Endothelial cell (in vitro differentiated cells): ENCODE results near the gene NT5C1B. TPM values are rescaled to one million over a fixed set of nuclear protein-coding genes. Genes with fewer than 3 reads are reported as not detected.

Source experiments
- DNase-seq: peaks from one replicate; pipeline ENCODE4 v3.0.0; 2021; ENCODE audit warnings: low spot score
- H3K27ac Mint-ChIP-seq: one replicate; pipeline ENCODE4 v1.8.0; 2021; ENCODE audit warnings: mixed read lengths, inconsistent platforms; ENCODE audit not compliant: unreplicated experiment
- H3K27me3 Mint-ChIP-seq: one replicate; pipeline ENCODE4 v1.8.0; 2021; ENCODE audit warnings: mild to moderate bottlenecking, moderate library complexity, mixed read lengths, inconsistent platforms; ENCODE audit not compliant: unreplicated experiment
- H3K36me3 Mint-ChIP-seq: one replicate; pipeline ENCODE4 v1.8.0; 2021; ENCODE audit warnings: mild to moderate bottlenecking, low read depth, mixed read lengths, inconsistent platforms; ENCODE audit not compliant: unreplicated experiment
- H3K4me1 Mint-ChIP-seq: one replicate; pipeline ENCODE4 v1.8.0; 2021; ENCODE audit warnings: mild to moderate bottlenecking, mixed read lengths, inconsistent platforms; ENCODE audit not compliant: unreplicated experiment
- H3K4me3 Mint-ChIP-seq: one replicate; pipeline ENCODE4 v1.8.0; 2021; ENCODE audit warnings: mild to moderate bottlenecking, mixed read lengths, inconsistent platforms; ENCODE audit not compliant: unreplicated experiment
- H3K9me3 Mint-ChIP-seq: one replicate; pipeline ENCODE4 v1.8.0; 2021; ENCODE audit warnings: mixed read lengths, inconsistent platforms; ENCODE audit not compliant: unreplicated experiment
- CTCF ChIP-seq: fragments of 200-600 bp; sonication (generic); IDR thresholded peaks from one replicate; pipeline ENCODE4 v1.5.0; 2021; ENCODE audit warnings: antibody characterized with exemption; ENCODE audit not compliant: unreplicated experiment
- total RNA-seq: library from RNA; stranded (reverse); fragmentation: NEBNext Ultra II Directional; extraction: Animal tissue kit (Norgen Biotek cat#: 25700); gene quantifications from one replicate; pipeline ENCODE4 v1.2.1, GENCODE V29; 2021; ENCODE audit not compliant: unreplicated experiment

Gene NT5C1B
- total RNA-seq, 1 donor from 2014 or later = not detected

- H3K27me3 Mint-ChIP-seq = no peaks in the 10 kb centered on the region
- no peak for TF ChIP-seq CTCF
- H3K4me3 Mint-ChIP-seq = no peak overlapping the region
- H3K27ac Mint-ChIP-seq = no peak overlapping the region
- no peak for DNase-seq
- H3K36me3 Mint-ChIP-seq = no peaks in the 10 kb centered on the region
- no peaks in the 10 kb centered on the region for H3K9me3 Mint-ChIP-seq
- H3K4me1 Mint-ChIP-seq = no peaks in the 10 kb centered on the region
These were observed 40.3 kb downstream of the NT5C1B start for GRCh38 chr2:18549083-18549482.

- Mint-ChIP-seq H3K36me3 (no peaks in the 10 kb centered on the region), H3K4me3 (no peak overlapping the region), H3K27me3 (no peaks in the 10 kb centered on the region), H3K4me1 (no peaks in the 10 kb centered on the region), H3K27ac (no peak overlapping the region), H3K9me3 (no peaks in the 10 kb centered on the region)
- no peak for TF ChIP-seq CTCF
- DNase-seq = no peak
These were observed 40.7 kb downstream of the NT5C1B start for GRCh38 chr2:18548621-18549020.

GRCh38 chr2:18546567-18546966 lies 42.8 kb downstream of the NT5C1B start:
- TF ChIP-seq CTCF = no peak
- no peaks in the 10 kb centered on the region for H3K36me3 Mint-ChIP-seq
- H3K9me3 Mint-ChIP-seq = no peaks in the 10 kb centered on the region
- H3K27ac Mint-ChIP-seq = no peak overlapping the region
- no peaks in the 10 kb centered on the region for H3K27me3 Mint-ChIP-seq
- no peak overlapping the region for H3K4me3 Mint-ChIP-seq
- H3K4me1 Mint-ChIP-seq = no peaks in the 10 kb centered on the region
- no peak for DNase-seq

- Mint-ChIP-seq H3K36me3 (no peaks in the 10 kb centered on the region), H3K27ac (no peak overlapping the region), H3K4me1 (no peaks in the 10 kb centered on the region), H3K27me3 (no peaks in the 10 kb centered on the region), H3K4me3 (no peak overlapping the region), H3K9me3 (no peaks in the 10 kb centered on the region)
- DNase-seq = no peak
- TF ChIP-seq CTCF = no peak
These were observed 44.0 kb downstream of the NT5C1B start for GRCh38 chr2:18545384-18545783.

DNA sequence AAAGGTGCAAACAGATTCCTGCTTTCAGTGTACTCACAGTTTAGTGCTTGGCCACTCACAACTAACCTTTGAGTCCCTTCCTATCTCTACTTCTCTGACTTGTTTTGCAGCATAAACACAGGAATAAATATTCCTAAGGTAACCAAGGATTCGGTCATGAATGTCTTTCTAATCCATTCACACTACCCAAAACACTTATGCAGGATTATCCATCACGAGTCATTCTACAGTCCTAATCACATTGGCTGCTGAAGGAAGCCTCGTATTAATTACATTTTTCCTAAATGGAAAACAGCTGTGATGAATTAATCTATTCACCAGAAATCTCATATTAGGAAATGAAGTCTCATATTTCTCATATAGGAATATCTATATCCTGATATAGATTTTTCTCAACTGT lies 45.2 kb downstream of the NT5C1B start:
- Mint-ChIP-seq H3K27me3 (no peaks in the 10 kb centered on the region), H3K4me1 (no peaks in the 10 kb centered on the region), H3K36me3 (no peaks in the 10 kb centered on the region), H3K27ac (no peak overlapping the region), H3K4me3 (no peak overlapping the region), H3K9me3 (no peaks in the 10 kb centered on the region)
- no peak for DNase-seq
- no peak for TF ChIP-seq CTCF
